LNCaP clone FGC (cell line): Measurements from ENCODE around the gene PPP1R14B.

ENCODE experiments used
- DNase-seq: peaks from one replicate; pipeline ENCODE4 v3.0.0-alpha.2; 2011; ENCODE audit warnings: low read depth
- H3K4me3 ChIP-seq: 2 replicates; pipeline ENCODE4 v1.5.1; 2011; ENCODE audit warnings: mild to moderate bottlenecking, low read depth, low read length, control low read depth
- CTCF ChIP-seq: IDR thresholded peaks from 2 replicates; pipeline ENCODE4 v1.5.1; 2012; ENCODE audit warnings: mild to moderate bottlenecking; ENCODE audit not compliant: control insufficient read depth, insufficient read depth; ENCODE audit errors: extremely low read depth

Gene PPP1R14B

GRCh38 chr11:64263021-64263946, 16.5 kb upstream of the PPP1R14B start:
- DNase-seq, result no peak
- TF ChIP-seq CTCF, result no peak
- H3K4me3 ChIP-seq, result no peak overlapping the region

- no peak for DNase-seq
- no peak for TF ChIP-seq CTCF
- no peak overlapping the region for H3K4me3 ChIP-seq
Observed at GRCh38 chr11:64262271-64263002, 15.7 kb upstream of the PPP1R14B start.

GRCh38 chr11:64261556-64262080, 14.9 kb upstream of the PPP1R14B start:
- H3K4me3 ChIP-seq, result no peak overlapping the region

GRCh38 chr11:64260147-64260708, 13.5 kb upstream of the PPP1R14B start:
- no peak overlapping the region for H3K4me3 ChIP-seq
- TF ChIP-seq CTCF, result no peak
- no peak for DNase-seq

More at GRCh38 chr11:64261556-64262080, 14.9 kb upstream of the PPP1R14B start:
- TF ChIP-seq CTCF, result no peak
- DNase-seq, result no peak

- no peak for TF ChIP-seq CTCF
- DNase-seq, result no peak
Observed at GRCh38 chr11:64259533-64260067, 12.9 kb upstream of the PPP1R14B start.

GRCh38 chr11:64258946-64259532, 12.3 kb upstream of the PPP1R14B start:
- no peak for DNase-seq
- no peak for TF ChIP-seq CTCF
- no peak overlapping the region for H3K4me3 ChIP-seq

More at GRCh38 chr11:64259533-64260067, 12.9 kb upstream of the PPP1R14B start:
- no peak overlapping the region for H3K4me3 ChIP-seq
